Medulla oblongata (tissue), 1 donor: ENCODE data around the gene B4GALNT1.
"Not testable (repeated sequence)": the region's sequence is repeated elsewhere in the genome, so short reads cannot be mapped to it uniquely, and the experiment has no call there.

Experiments
- DNase-seq: peaks from one replicate; pipeline ENCODE4 v3.0.0-alpha.2; 2015; ENCODE audit errors: extremely low spot score

Gene B4GALNT1

GRCh38 chr12:57637364-57637763 lies 4.4 kb upstream of the B4GALNT1 start:
- DNase-seq, result no peak

DNA sequence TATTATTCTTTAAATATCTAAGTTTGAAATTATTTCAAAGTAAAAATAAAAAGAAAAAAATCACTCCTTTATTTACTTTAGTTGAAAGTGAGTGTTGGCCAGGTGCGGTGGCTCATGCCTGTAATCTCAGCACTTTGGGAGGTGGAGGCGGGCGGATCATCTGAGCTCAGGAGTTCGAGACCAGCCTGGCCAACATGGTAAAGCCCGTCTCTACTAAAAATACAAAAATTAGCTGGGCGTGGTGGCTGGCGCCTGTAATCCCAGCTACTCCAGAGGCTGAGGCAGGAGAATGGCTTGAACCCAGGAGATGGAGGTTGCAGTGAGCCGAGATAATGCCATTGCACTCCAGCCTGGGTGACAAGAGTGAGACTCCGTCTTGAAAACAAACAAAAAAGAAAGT lies 3.7 kb upstream of the B4GALNT1 start:
- not testable (repeated sequence) for DNase-seq

GRCh38 chr12:57632073-57632957 lies 686 bp downstream of the B4GALNT1 start:
- no peak for DNase-seq

DNA sequence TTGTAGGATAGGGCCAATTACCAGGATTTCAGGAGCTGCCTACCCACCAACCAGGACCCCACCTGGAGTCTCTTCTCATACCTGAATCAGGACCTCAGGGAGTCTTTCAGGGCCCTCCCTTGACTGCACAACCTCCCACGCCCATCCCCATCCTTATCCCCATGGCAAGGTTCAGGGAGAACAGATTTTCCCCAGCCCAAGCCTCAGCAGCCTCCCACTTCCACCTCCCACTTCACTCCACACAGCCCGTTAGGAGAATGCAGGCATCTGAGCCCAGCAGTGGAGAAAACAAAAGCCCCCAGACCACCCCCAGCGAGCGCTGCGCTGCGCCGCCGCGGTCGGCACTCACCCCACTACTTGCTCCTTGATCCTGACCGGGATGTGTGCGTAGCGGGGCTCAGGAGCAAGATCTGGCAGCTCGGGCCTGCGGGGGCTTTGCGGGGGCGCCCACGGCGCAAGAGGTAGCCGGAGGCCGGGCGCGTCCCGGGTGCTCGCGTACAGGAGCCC lies 1.4 kb downstream of the B4GALNT1 start:
- no peak for DNase-seq

GRCh38 chr12:57630891-57631433 lies 2.0 kb downstream of the B4GALNT1 start:
- no peak for DNase-seq

- peak; percentile 85 for DNase-seq
These were observed 3.0 kb downstream of the B4GALNT1 start for GRCh38 chr12:57629897-57630471.

- DNase-seq, result no peak
These were observed 4.5 kb downstream of the B4GALNT1 start for GRCh38 chr12:57628280-57629191.

- no peak for DNase-seq
These were observed 5.3 kb downstream of the B4GALNT1 start for GRCh38 chr12:57627501-57628279.

DNA sequence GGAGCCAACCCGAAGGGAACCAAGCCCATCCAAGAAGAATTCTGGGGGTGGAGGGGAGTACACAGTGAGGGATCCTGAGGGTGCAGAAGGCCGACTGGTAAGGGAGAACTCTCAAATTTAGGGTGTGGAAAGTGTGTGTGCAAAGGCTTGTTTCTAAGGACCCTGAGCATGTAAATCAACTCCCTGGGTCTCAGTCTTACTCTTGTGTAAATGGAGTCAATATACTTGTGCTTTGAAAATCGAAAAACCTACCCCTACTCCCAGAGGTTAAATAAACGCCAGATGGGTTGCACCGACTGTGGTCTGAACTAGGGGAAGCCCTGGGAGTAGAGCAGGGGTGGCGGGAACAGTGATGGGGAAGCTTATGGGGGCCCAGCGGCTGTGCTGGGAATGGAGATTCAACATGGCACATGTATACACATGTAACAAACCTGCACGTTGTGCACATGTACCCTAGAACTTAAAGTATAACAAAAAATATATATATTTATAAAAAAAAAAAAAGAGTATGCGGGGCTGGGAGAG lies 6.0 kb downstream of the B4GALNT1 start:
- no peak for DNase-seq

GRCh38 chr12:57626111-57626920 lies 6.7 kb downstream of the B4GALNT1 start:
- DNase-seq, result no peak

GRCh38 chr12:57625261-57626032 lies 7.6 kb downstream of the B4GALNT1 start:
- no peak for DNase-seq

DNA sequence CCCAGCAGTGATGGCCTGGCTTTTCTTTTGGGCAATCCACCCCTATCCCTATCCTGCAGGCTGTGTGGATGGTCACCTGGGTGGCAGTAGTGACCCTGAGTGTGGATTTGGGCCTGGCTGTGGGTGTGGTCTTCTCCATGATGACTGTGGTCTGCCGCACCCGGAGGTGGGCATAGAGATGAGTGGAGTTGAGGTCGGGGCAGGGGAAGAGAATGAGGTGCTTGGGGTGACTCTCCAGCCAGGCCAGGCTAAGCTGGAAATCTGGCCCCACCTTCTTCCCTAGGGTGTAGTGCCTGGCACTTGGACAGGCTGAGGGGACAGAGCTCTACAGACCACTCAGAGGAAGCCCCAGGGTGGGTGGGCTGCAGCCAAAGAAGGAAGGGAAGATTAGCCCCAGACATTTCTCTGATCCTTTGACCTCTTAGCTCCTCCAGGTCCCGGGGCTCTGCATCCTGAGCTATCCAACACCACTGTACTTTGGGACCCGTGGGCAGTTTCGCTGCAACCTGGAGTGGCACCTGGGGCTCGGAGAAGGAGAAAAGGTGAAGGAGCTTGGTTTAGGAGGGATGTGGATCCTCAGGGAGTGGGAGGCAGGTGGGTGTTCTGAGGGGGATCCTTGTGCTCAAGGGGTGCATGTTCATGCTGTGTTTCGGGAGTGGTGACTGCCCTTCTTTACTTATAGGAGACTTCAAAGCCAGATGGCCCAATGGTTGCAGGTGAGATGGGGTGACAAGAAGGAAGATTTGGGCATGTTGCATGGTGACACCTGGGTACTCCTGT lies 8.4 kb downstream of the B4GALNT1 start:
- DNase-seq, result no peak

GRCh38 chr12:57623811-57624390 lies 9.1 kb downstream of the B4GALNT1 start:
- DNase-seq, result no peak

DNA sequence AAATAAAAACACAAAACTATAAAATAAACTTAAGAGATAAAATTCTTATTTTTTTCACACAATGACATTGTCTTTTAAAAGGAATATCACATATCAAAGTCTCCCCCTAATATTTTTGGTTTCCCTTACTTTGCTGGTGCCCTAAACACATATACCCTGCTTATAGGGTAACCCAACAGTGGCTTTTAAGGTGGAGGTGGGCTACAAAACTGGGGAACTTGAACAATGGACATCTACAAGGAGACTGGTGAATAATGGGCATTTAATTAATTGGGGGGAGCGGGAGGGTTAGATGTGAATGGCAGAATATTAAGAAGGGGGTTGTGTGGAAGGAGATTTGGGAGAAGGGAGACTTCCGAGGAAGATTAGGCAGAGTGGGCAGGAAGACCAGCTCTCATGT lies 9.6 kb downstream of the B4GALNT1 start:
- DNase-seq, result no peak

DNA sequence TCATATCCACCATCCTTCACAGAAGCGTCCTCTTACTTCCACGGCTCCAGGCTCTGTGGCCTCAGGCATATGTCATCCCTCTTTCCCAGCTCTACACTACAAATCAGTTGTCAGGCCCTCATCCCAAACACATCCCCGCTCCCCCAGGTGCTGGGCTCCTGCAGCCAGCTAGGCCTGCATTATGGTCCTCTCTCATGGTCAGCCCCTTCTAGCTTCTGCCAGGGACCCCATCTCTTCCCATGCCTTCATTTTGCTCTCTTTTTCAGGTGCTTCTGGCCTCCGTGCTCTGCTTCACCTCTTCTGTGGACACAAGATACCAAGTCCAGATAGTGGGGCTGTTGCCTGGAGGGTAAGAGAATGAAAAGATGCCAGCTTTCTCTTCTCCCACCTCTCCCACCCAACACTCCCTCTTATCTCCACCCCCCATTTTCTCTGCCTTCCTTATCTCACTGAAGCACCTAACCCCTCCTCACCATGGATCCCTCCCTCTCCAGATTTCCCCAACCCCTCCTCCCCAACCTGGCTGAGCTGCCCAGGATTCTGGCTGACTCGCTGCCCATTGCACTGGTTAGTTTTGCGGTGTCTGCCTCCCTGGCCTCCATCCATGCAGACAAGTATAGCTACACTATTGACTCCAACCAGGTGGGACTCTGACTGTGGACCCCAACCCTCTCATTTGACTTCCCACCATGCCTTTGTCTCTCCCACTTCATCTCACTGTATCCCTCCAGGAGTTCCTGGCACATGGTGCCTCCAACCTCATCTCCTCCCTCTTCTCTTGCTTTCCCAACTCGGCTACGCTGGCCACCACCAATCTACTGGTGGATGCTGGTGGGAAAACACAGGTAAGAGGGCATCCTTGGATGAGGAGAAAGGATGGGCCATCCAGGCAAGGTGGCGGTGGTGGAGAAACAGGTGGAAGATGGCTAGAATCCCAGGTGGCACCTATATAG lies 10.4 kb downstream of the B4GALNT1 start:
- DNase-seq, result no peak

- DNase-seq, result peak; percentile 32
These were observed 11.3 kb downstream of the B4GALNT1 start for GRCh38 chr12:57621497-57622292.
